Spleen (tissue), 7 donors: Measurements from ENCODE around the gene BABAM1.

Source experiments
- CTCF ChIP-seq, 11 experiments: fragments of 200-600 bp in 7 of 11; fragments of 450-650 bp in 4 of 11; sonication (generic) in 4 of 11; IDR thresholded peaks in 8 of 11; conservative IDR thresholded peaks in 3 of 11; 1 replicate in 7 of 11; 2 replicates in 4 of 11; pipeline versions ENCODE4 v1.4.0 to v1.8.0; 2016 to 2021; ENCODE audit warnings: antibody characterized with exemption in 11 of 11, inconsistent platforms in 4 of 11, mild to moderate bottlenecking in 1 of 11
- POLR2A ChIP-seq, 3 donors: fragments of 450-650 bp; IDR thresholded peaks; one replicate each; pipeline ENCODE4 v1.5.1; 2017; ENCODE audit warnings: antibody characterized with exemption in 3 of 3, mild to moderate bottlenecking in 1 of 3
- POLR2AphosphoS5 ChIP-seq, 3 donors: sonication (generic); formaldehyde crosslinking; IDR thresholded peaks; one replicate each; pipeline ENCODE4 v1.5.1; 2017; ENCODE audit warnings: antibody characterized with exemption in 3 of 3
- donor health status: DM: no; HTN: no; CAD: no; lungs with moderate emphysema.
- donor health status: DM: no; HTN: no; CAD: no.
- donor health status: DM: no; HTN: no; CAD: no.

GRCh38 chr19:17296273-17296672 is 29.0 kb downstream of the BABAM1 start:
- peak in 1 of 3 donors; percentile 56 for TF ChIP-seq POLR2AphosphoS5 (IDR thresholded peaks at IDR 0.05)
- no peak for TF ChIP-seq CTCF (IDR thresholded peaks at IDR 0.05 in 8 of 11, conservative IDR thresholded peaks at IDR 0.05 in 3 of 11)
- TF ChIP-seq POLR2A (IDR thresholded peaks at IDR 0.05): no peak
